ENCODE data around the gene SPIRE1. TPM values are rescaled to one million over a fixed set of nuclear protein-coding genes. Genes with fewer than 3 reads are reported as not detected.

The SPIRE1 gene
- total RNA-seq = 15.7 and 16.6 TPM in 2 replicates

DNA sequence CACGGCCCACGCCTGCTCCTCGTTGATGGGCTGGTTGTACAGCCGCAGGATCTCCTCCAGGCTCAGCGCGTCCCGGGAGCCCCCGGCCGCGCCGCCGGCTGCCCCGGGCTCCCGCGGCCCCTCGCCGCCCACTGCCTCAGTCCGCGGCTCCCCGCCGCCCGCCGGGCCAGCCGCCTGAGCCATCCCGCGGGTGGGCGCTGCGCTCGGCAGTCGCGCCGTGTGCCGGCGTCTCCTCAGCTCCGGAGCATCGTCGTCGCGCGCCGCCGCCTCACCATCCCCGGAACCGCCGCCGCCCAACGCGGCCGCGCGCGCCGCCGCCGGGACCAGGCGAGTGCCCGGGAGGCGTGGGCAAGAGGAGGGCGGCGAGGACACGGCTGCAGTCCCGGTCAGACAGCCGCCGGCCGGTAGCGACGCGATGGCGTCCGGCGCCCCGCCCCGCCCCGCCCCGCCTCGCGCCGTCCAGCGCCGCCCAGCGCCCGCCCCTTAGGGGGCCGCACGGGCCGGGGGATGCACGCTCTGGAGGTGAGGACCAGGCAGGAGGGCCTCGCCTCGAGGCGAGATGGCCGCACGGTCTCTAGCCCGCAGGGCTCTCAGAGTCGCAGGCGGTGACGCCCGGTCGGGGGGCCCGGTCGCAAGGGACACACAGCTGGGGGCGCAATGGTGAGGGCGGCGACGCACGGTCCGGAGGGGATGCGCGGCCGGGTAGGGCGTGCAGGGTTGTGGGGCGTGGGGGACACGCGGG is at the start of gene SPIRE1:
Gene SPIRE1 (minus strand): TSS at position 424 of the 742 bp plus-strand sequence. CDS start 241 bp downstream, at position 183.
- DNase-seq (ENCODE audit: low read depth in 2 of 2) = peak in 1 of 2 donors; percentile 86

GRCh38 chr18:12703664-12704063 is 45.8 kb upstream of the SPIRE1 start:
- peak in 1 of 2 donors; percentile 29 for DNase-seq (ENCODE audit: low read depth in 2 of 2)

DNA sequence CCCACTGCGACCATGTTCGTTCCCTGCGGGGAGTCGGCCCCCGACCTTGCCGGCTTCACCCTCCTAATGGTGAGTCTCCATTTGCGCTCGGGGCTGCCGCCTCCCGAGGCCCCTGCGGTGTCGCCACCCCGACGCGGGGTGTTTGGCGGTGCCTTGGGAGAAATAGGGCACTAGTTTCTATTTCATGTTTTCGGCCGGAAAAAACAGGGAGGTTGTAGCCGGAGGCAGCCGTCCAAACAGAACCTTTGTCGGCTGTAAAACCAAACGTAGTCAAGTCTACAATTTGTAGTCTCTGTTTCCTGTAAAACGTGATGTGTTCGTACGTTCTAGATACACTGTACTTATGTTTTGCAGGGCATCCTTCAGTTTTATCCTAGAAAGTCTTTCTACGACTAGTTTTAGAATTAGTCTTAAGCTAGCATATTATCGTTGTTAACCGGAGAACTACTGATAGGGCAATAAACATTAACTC is 45.2 kb upstream of the SPIRE1 start:
- no peak for DNase-seq (ENCODE audit: low read depth in 2 of 2)

DNA sequence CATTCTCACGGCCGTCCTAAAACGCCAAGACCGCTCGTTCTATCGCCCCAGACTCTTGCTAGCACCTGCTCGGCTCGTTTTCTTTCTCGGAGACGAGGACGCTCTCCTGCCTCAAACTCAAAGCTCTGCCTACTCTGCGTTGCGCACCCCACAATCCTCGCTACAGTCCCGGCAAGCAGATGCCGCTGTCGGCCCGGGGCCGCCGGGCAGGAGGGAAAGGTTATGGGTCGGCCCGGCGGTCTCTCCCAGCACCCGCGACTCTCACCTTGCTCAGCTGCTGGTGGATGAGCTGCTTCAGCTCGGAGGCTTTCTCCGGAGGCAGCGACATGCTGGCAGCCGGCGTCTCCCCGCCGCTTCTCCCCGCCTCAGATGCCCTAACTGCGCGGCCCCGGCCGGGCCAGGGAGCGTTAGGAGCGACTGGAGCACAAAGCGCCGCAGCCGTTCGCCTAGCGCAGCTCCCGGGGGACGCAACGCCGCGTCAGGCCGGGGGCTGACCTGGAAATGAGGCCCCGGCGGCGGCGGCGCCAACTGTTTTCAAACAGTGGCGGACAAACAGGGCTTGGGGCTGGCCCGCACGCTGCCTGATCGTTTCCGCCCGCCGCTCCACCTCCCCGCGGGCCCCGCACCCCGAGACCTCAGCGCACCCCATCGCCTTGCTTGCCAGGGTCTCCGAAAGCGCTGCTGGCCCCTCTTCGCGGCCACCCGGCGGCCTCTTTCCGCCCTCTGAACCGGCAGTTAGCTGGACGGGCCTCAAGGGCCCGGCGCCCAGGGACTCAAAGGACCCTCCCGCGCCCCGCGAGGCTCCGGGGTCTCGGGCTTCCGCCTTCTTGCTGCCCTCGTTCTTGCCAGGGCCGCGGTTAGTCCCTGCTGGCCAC is 44.6 kb upstream of the SPIRE1 start, which contains the start of the genes CEP76 and PSMG2:
Gene CEP76 (minus strand): TSS at position 503 of the 875 bp plus-strand sequence. CDS start 175 bp downstream, at position 328.
Gene PSMG2 (plus strand): TSS at position 822 of the 875 bp plus-strand sequence. CDS start 66 bp downstream, outside the sequence.
- peak; percentile 76 to 93 for DNase-seq (ENCODE audit: low read depth in 2 of 2)

GRCh38 chr18:12701161-12701560 is 43.3 kb upstream of the SPIRE1 start:
- no peak for DNase-seq (ENCODE audit: low read depth in 2 of 2)

DNA sequence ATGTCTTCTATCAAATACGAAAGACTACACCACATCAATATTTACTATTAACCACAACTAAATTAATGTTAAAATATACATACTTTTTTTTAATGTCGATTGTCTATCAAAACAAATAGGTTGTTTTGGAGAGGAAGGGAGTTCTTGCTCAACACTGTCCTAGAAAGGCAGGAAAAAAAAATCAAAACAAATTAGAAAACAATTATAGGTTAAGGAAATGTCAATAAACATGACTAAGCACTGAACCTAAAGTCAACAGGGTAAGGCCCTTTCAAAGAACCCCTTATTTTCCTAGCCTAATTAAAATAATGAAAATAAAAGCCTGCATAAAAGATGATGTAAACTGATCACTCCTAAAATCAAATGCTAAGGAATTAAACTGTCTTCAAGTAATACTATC is 41.8 kb upstream of the SPIRE1 start:
- DNase-seq (ENCODE audit: low read depth in 2 of 2) = no peak

GRCh38 chr18:12694032-12694431 is 36.1 kb upstream of the SPIRE1 start:
- DNase-seq (ENCODE audit: low read depth in 2 of 2) = no peak

- peak in 1 of 2 donors; percentile 12 for DNase-seq (ENCODE audit: low read depth in 2 of 2)
Measured at GRCh38 chr18:12692206-12692605, 34.3 kb upstream of the SPIRE1 start.

DNA sequence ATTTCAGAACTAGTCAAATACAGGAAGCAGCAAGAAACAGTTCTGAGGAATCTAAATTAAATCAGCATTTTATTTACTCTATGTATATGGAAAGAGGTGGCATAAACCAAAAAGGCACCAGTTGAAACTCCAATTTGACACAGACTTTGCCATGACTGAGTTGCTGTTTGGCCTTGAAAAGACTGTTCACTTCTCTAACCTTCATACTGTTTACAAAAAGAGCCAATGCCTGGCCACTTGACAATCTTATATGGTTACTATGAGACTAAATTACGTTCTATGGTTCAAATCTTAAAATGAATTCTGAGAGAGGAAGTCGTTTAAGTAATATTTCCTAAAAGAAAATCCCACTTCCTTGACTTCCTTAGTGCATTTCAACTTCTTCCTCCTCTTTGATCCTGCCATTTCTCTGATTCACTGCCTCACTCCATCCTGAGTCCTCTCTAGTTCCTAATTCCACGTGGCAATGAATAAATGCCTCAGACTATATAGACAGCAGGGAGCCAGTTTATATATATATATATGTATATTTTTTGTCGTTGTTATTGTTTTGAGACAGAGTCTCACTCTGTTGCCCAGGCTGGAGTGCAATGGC is 31.4 kb upstream of the SPIRE1 start:
- no peak for DNase-seq (ENCODE audit: low read depth in 2 of 2)

GRCh38 chr18:12686100-12686499 is 28.2 kb upstream of the SPIRE1 start:
- DNase-seq (ENCODE audit: low read depth in 2 of 2) = peak in 1 of 2 donors; percentile 52

- DNase-seq (ENCODE audit: low read depth in 2 of 2) = peak; percentile 84 to 87
Measured at GRCh38 chr18:12679183-12679786, 21.4 kb upstream of the SPIRE1 start.

- DNase-seq (ENCODE audit: low read depth in 2 of 2) = no peak
Measured at GRCh38 chr18:12668041-12668440, 10.1 kb upstream of the SPIRE1 start.

DNA sequence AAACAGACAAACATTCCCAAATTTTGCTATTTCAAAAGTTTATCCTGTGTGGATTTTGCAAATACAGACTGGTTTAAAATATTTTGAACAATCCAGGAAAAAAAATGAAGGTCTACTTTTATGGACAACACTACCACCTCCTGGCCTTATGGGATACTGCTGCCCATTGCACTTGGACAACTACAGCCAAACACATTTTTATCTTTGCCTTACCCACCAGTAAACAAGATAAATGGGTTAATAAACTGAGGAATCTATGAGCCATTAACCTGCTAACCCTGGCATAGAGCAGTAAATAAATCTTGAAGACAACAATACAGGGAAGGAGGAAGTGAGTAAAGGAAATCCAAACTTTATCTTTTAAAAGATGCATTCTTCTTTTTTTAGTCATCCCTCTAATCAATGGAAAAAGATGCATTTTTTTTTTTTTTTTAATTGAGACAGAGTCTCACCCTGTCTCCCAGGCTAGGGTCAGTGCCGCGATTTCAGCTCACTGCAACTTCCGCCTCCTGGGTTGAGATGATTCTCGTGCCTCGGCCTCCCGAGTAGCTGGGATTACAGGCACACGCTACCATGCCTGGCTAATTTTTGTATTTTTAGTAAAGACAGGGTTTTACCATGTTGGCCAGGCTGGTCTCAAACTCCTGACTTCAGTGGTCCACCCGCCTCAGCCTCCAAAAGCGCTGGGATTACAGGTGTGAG is 2.1 kb upstream of the SPIRE1 start:
- DNase-seq (ENCODE audit: low read depth in 2 of 2) = peak; percentile 56 to 85

GRCh38 chr18:12658426-12659138 is 675 bp upstream of the SPIRE1 start:
- peak in 1 of 2 donors; percentile 39 for DNase-seq (ENCODE audit: low read depth in 2 of 2)

DNA sequence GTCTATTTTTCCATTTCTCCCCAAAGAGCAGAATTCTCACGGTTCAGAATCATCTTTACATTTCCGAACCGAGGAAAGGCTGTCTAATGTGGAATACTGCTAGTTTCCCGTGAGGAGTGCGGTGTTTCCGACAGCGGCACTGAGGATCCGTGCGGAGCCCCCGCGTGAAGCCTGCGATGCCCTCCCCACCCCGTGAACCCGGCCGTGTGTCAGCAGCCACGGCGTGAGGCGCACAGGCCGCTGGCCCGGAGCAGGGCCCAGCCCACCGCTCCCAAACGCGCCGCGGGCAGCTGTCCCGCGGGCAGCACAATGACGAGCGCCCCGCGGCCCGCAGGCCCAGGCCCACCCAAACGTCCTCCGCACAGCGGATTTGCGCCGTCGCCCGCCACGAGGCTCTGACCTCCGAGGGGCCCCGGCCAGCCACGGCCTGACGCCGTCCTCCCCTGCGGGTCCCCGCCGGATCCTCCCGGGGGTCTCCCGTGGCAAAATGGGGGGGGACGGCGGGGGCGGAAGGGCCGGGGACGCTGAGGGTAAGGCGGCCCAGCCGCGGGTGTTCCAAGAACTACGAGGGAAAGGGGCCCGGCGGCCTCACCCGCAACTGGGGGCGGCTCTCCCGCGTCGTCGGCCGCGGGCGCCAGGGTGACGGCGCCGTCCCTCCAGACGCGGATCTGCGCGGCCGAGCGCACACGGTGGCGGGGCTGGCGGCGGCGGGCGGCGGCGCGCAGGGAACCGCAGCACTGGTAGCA is 796 bp downstream of the SPIRE1 start:
- DNase-seq (ENCODE audit: low read depth in 2 of 2) = peak in 1 of 2 donors; percentile 67

GRCh38 chr18:12656605-12656937 is 1.3 kb downstream of the SPIRE1 start:
- DNase-seq (ENCODE audit: low read depth in 2 of 2) = peak in 1 of 2 donors; percentile 62

DNA sequence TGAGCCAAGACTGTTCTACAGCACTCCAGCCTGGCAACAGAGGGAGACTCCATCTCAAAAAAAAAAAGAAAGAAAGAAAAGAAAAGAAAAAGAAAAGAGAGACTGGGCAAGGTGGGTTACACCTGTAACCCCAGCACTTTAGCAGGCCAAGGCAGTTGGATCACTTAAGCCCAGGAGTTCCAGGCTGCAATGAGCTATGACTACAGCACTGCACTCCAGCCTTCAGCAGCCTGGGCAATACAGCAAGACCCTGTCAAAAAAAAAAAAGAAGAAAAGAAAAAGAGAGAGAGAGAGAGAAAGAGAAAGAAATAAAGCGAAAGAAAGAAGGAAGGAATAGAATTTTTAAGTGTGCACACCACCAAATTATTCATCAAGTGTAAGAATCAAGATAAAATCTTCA is 2.9 kb downstream of the SPIRE1 start:
- DNase-seq (ENCODE audit: low read depth in 2 of 2) = no peak

GRCh38 chr18:12652861-12653401 is 5.0 kb downstream of the SPIRE1 start:
- peak in 1 of 2 donors; percentile 55 for DNase-seq (ENCODE audit: low read depth in 2 of 2)

DNA sequence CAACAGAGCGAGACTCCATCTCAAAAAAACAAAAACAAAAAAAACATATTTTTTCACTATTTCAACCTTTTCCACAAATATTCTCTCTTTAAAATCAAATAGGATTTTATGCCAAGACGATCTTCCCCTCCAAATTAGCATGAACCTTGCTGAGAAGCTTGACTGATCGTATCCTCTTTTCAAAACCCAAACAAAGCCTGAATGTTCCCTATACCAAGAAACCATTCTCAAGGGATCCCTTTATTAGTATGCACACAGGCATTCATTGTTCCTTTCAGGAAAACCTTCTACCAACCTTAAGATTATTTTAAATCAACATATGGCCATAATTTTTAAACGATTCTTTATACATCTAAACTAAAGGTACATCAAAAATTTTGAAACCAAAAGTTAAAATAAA is 6.3 kb downstream of the SPIRE1 start:
- DNase-seq (ENCODE audit: low read depth in 2 of 2) = no peak

All from dermis microvascular lymphatic vessel endothelial cell (primary cell).